Nephron progenitor cell (in vitro differentiated cells): Measurements from ENCODE around the gene CCN5.

Source experiments
- DNase-seq: peaks from one replicate; pipeline ENCODE4 v3.0.0; 2021
- H3K27ac Mint-ChIP-seq: 2 replicates; pipeline ENCODE4 v1.8.0; 2021; ENCODE audit warnings: mild to moderate bottlenecking, moderate library complexity, mixed read lengths
- H3K27me3 Mint-ChIP-seq: 2 replicates; pipeline ENCODE4 v1.8.0; 2021; ENCODE audit warnings: mild to moderate bottlenecking, low read depth, mixed read lengths; ENCODE audit not compliant: poor library complexity
- H3K36me3 Mint-ChIP-seq: 2 replicates; pipeline ENCODE4 v1.8.0; 2021; ENCODE audit warnings: low read depth, mixed read lengths
- H3K4me1 Mint-ChIP-seq: 2 replicates; pipeline ENCODE4 v1.8.0; 2021; ENCODE audit warnings: mixed read lengths
- H3K4me3 Mint-ChIP-seq: 2 replicates; pipeline ENCODE4 v1.8.0; 2021; ENCODE audit warnings: mild to moderate bottlenecking, moderate library complexity, mixed read lengths
- H3K9me3 Mint-ChIP-seq: 2 replicates; pipeline ENCODE4 v1.8.0; 2021; ENCODE audit warnings: mild to moderate bottlenecking, moderate library complexity, mixed read lengths
- TF ChIP-seq, protein P1 (sequence below): fragments of 200-600 bp; sonication (generic); IDR thresholded peaks from 2 replicates; pipeline ENCODE4 v1.5.0; 2021; ENCODE audit warnings: antibody characterized with exemption

The CCN5 gene

DNA sequence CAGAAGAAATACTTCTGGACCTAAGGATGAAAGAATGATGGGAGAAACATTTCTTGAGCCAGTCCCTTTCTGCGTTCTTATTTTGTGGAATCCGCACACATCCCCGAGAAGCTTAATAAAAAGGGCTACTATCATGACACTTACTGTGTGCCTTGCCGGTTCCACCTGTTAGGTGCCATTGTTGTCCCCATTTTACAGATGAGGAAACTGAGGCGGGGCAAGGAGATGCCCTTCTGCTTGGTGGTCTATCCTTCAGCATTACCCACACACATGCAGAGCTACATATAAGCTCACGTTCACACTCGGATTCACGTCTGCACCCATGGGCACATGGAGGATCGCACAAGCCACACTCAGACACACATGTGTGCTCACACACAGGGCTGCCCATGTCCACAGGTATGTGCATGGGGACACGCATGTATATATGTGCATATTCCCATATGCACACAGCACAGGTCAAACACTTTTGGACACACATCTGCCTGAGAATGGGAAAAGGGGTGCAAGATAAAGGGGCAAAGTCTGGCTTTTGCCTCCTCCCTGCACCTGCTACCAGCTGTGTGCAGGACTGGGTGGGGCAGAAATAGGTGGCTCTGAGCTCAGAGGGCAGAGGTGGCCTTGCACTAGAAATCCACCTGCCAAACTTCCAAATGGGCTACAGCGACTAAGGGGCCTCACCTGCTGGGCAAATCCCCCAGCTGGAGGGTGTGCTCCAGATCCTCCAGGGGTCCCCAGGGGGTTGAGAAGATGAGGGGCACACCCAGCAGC lies 33.2 kb upstream of the CCN5 start:
- H3K9me3 Mint-ChIP-seq = no peaks in the 10 kb centered on the region
- peaks cover 10% of the 10 kb centered on the region for H3K4me1 Mint-ChIP-seq
- no peak overlapping the region for H3K27ac Mint-ChIP-seq
- H3K27me3 Mint-ChIP-seq = peaks cover 25% of the 10 kb centered on the region
- H3K4me3 Mint-ChIP-seq = no peak overlapping the region
- TF ChIP-seq, protein P1, sequence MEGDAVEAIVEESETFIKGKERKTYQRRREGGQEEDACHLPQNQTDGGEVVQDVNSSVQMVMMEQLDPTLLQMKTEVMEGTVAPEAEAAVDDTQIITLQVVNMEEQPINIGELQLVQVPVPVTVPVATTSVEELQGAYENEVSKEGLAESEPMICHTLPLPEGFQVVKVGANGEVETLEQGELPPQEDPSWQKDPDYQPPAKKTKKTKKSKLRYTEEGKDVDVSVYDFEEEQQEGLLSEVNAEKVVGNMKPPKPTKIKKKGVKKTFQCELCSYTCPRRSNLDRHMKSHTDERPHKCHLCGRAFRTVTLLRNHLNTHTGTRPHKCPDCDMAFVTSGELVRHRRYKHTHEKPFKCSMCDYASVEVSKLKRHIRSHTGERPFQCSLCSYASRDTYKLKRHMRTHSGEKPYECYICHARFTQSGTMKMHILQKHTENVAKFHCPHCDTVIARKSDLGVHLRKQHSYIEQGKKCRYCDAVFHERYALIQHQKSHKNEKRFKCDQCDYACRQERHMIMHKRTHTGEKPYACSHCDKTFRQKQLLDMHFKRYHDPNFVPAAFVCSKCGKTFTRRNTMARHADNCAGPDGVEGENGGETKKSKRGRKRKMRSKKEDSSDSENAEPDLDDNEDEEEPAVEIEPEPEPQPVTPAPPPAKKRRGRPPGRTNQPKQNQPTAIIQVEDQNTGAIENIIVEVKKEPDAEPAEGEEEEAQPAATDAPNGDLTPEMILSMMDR = no peak
- H3K36me3 Mint-ChIP-seq = no peaks in the 10 kb centered on the region
- no peak for DNase-seq

DNA sequence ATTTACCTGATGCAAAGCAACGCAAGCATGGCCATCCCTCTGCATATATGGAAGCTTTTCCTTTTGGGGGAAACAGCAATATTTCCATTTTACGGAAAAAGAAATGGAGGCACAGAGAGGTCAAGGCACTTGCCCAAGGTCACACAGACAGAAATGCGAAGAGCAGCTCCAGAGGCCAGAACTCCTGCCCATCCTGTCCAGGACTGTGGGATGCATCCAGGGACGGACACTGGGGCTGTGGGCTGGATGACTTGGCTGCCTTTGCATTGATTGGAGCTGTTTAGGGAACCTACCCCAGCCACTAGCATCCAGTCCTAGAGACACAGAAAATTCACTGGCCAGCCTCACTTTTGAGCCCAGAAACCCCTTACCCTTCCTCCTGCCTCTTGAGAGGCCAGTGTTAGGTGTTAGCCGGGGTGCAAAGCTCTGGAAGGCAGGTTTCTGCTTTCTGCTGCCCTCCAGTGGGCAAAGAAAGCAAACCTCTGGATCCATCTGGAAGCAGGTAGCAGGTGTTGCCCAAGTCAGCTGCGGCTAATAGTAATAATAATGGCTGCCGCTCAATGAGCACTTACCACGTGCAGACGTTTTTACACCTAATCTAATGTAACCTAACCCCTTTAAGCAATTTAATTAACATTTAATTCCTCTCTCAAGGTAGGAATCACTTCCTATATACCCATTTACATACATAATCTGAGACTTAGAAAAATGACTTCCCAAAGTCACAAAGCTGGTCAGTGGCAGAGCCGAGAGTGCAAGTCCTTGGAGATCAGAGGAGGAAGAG lies 31.7 kb upstream of the CCN5 start:
- Mint-ChIP-seq H3K36me3 (no peaks in the 10 kb centered on the region), H3K4me3 (no peak overlapping the region), H3K4me1 (peaks cover 7% of the 10 kb centered on the region), H3K27me3 (peaks cover 26% of the 10 kb centered on the region), H3K27ac (no peak overlapping the region), H3K9me3 (peaks cover 4% of the 10 kb centered on the region)
- peak; percentile 64 for DNase-seq
- TF ChIP-seq, protein P1 = peak; percentile 68

DNA sequence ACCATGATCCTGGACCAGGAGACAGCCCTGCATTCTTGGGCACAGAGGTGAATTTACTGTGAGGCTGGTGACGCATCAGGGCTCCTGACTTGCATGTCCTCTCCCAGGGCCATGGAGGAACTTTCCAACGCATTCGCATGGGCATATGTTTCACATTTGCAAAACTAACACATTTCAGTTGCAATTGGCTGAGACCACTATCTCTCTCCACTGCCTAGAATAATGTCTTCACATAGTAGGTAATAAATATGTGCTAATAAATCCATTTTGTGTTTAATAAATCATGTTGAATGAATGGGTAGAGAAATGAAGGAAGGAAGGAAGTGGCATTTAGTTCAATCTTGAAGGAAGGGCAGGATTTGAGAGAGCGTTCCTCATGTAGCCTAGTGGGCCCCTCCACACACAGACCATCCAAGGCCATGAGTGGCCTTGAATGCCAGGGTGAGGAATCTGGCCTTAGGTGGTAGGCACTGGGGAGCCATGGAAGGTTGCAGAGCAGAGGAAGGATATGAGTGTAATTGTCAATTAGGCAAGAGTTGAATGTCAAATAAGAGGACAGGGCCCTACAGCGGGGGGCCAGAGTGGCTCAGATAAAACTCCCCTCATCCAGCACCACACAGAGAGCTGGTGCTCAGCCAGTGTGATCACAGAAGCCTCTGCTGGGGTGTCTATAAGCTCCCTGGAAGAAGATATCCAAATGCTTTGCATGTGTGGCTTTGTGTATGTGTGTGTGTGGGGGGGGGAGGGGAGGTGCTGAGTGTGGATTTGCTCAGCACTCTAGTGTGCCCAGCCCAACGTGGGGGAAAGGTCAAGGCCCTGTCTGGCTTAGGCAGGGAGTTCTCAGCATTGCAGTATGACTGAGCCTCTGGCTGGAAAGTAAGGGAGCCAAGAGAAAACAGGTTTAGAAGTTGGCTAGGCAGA lies 30.9 kb upstream of the CCN5 start:
- Mint-ChIP-seq H3K27me3 (peaks cover 26% of the 10 kb centered on the region), H3K27ac (no peak overlapping the region), H3K36me3 (no peaks in the 10 kb centered on the region), H3K9me3 (peaks cover 4% of the 10 kb centered on the region), H3K4me3 (no peak overlapping the region), H3K4me1 (no peaks in the 10 kb centered on the region)
- TF ChIP-seq, protein P1 = no peak
- DNase-seq = no peak

DNA sequence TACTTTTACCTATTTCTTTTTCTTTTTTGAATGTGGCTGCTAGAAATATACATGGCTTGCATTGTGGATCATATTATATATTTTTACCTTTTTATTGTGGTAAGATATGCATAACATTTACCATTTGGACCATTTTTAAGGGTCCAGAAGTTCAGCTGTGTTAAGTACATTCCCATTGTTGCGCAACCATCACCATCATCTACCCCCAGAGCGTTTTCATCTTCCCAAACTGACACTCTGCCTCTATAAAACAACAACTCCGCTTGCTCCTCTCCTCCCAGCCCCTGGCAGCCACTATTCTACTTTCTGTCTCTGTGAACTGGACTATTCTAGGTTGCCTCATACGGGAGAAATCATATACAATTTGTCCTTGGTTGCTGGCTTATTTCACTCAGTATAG lies 28.2 kb upstream of the CCN5 start:
- H3K27ac Mint-ChIP-seq = no peak overlapping the region
- H3K9me3 Mint-ChIP-seq = peaks cover 8% of the 10 kb centered on the region
- TF ChIP-seq, protein P1 = no peak
- no peaks in the 10 kb centered on the region for H3K4me1 Mint-ChIP-seq
- no peaks in the 10 kb centered on the region for H3K36me3 Mint-ChIP-seq
- DNase-seq = no peak
- H3K27me3 Mint-ChIP-seq = peaks cover 24% of the 10 kb centered on the region
- H3K4me3 Mint-ChIP-seq = no peak overlapping the region

DNA sequence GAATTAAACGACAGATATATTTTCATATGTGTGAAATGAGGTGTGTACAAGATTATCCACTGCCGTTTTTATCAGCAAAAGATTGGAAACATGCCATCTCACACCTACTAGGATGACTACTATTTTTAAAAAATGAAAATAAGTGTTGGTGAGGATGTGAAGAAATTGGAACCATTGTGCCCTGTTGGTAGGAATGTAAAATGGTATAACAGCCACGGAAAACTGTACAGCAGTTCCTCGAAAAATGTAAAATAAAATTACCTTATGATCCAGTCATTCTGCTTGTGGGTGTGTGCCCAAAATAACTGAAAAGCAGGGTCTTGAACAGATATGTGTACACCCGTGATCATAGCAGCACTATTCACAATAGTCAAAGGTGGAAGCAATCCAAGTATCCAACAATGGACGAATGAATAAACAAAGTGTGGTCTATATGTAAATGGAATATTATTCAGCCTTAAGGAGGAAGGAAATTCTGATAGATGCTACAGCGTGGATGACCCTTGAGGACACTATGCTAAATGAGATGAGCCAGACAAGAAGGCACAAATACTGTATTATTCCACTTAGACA lies 27.0 kb upstream of the CCN5 start:
- H3K36me3 Mint-ChIP-seq = no peaks in the 10 kb centered on the region
- no peaks in the 10 kb centered on the region for H3K4me1 Mint-ChIP-seq
- TF ChIP-seq, protein P1 = no peak
- no peak for DNase-seq
- no peak overlapping the region for H3K4me3 Mint-ChIP-seq
- H3K27me3 Mint-ChIP-seq = peaks cover 19% of the 10 kb centered on the region
- no peak overlapping the region for H3K27ac Mint-ChIP-seq
- H3K9me3 Mint-ChIP-seq = peaks cover 8% of the 10 kb centered on the region
